Measurements from ENCODE around the gene LEF1.

DNA sequence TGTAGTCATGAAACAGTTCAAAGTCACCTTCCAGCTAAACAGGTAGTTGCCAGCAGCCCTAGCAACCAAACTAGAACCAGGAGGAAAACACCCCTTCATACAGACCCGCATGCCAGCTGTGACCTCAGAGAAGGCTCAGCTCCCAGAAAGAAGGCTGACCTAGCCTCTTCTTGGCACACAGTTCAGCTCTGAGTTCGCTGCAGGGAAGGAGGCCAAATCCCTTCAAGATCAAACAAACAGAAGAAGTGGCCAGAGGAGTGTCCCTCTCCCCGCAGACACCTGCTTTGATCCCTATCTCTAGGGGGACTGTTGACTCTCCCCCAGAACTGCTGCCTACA, 123.1 kb downstream of the LEF1 start:
- TF ChIP-seq, protein P1, sequence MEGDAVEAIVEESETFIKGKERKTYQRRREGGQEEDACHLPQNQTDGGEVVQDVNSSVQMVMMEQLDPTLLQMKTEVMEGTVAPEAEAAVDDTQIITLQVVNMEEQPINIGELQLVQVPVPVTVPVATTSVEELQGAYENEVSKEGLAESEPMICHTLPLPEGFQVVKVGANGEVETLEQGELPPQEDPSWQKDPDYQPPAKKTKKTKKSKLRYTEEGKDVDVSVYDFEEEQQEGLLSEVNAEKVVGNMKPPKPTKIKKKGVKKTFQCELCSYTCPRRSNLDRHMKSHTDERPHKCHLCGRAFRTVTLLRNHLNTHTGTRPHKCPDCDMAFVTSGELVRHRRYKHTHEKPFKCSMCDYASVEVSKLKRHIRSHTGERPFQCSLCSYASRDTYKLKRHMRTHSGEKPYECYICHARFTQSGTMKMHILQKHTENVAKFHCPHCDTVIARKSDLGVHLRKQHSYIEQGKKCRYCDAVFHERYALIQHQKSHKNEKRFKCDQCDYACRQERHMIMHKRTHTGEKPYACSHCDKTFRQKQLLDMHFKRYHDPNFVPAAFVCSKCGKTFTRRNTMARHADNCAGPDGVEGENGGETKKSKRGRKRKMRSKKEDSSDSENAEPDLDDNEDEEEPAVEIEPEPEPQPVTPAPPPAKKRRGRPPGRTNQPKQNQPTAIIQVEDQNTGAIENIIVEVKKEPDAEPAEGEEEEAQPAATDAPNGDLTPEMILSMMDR (IDR thresholded peaks at IDR 0.05 in 2 of 3, conservative IDR thresholded peaks at IDR 0.05 in 1 of 3; ENCODE audit: borderline replicate concordance in 1 of 3, insufficient read depth in 1 of 3, low read depth in 2 of 3, low read length in 2 of 3) = no peak
- TF ChIP-seq EGR1 (IDR thresholded peaks at IDR 0.05; ENCODE audit: low read depth) = no peak
- no peak for TF ChIP-seq POLR2A (IDR thresholded peaks at IDR 0.05; ENCODE audit: borderline replicate concordance, extremely low read depth, insufficient read depth, insufficient read length)
- TF ChIP-seq EZH2 (IDR thresholded peaks at IDR 0.05) = no peak
- no peak for TF ChIP-seq SP1 (IDR thresholded peaks at IDR 0.05; ENCODE audit: low read depth)
- no peak for TF ChIP-seq POLR2AphosphoS5 (IDR thresholded peaks at IDR 0.05; ENCODE audit: low read depth, low read length)
- no peak for TF ChIP-seq TCF7L2 (IDR thresholded peaks at IDR 0.05; ENCODE audit: borderline replicate concordance, extremely low read depth, insufficient read depth, insufficient read length)
- TF ChIP-seq RAD21 (IDR thresholded peaks at IDR 0.05; ENCODE audit: low read depth) = no peak
- TF ChIP-seq REST (IDR thresholded peaks at IDR 0.05; ENCODE audit: low read depth) = no peak
- TF ChIP-seq SIN3A (IDR thresholded peaks at IDR 0.05; ENCODE audit: low read depth) = no peak
- TF ChIP-seq CBX3 (IDR thresholded peaks at IDR 0.05; ENCODE audit: low read depth) = no peak
- TF ChIP-seq ELF1 (IDR thresholded peaks at IDR 0.05; ENCODE audit: borderline replicate concordance, low read depth) = no peak
